GM12878 (cell line): ENCODE results near the gene SPATA9. TPM values are rescaled to one million over a fixed set of nuclear protein-coding genes. Genes with fewer than 3 reads are reported as not detected.
"Not testable (repeated sequence)": the region's sequence is repeated elsewhere in the genome, so short reads cannot be mapped to it uniquely, and the experiment has no call there.

Experiments used
- ATAC-seq: fragments of 200-7000 bp; cut with Tn5 transposase; 3 replicates; pipeline ENCODE4 v1.9.1; 2020; ENCODE audit warnings: mild to moderate bottlenecking, moderate library complexity
- BruUV-seq: library from RNA; stranded (reverse); fragments of 400-500 nt; replicated peaks from 2 replicates; lab custom pipeline; 2021; lab: Mats Ljungman, UMichigan
- CTCF ChIA-PET: fragments of 300-600 bp; sonication (Branson Sonifier 250); formaldehyde crosslinking; extraction: SDS; loops from one replicate; lab custom pipeline; 2021; ENCODE audit warnings: inconsistent platforms; lab: Yijun Ruan, JAX
- POLR2A ChIA-PET: fragments of 350-600 bp; formaldehyde crosslinking; extraction: SDS; loops from one replicate; lab custom pipeline; 2021; ENCODE audit warnings: inconsistent platforms; lab: Charles Lee
- RAD21 ChIA-PET: fragments of 300-600 bp; sonication (Branson Sonifier 250); formaldehyde crosslinking; loops from one replicate; lab custom pipeline; 2023; ENCODE audit warnings: antibody characterized with exemption; ENCODE audit not compliant: unreplicated experiment; lab: Charles Lee
- SMC1A ChIA-PET: fragments of 300-600 bp; sonication (Branson Sonifier 250); formaldehyde crosslinking; loops from one replicate; lab custom pipeline; 2023; ENCODE audit not compliant: unreplicated experiment, uncharacterized antibody; lab: Charles Lee
- DNase-seq: peaks from one replicate; pipeline ENCODE4 v3.0.0-alpha.2; 2011; ENCODE audit warnings: low read depth, low spot score
- FAIRE-seq: peaks from 3 replicates; lab custom pipeline; 2011; peaks lifted over from hg19 to GRCh38; lab: Jason Lieb, UNC
- H2AFZ ChIP-seq: 2 replicates; pipeline ENCODE4 v1.6.0; 2011; ENCODE audit warnings: low read depth, low read length, control low read depth; ENCODE audit not compliant: control insufficient read depth
- H3K27ac ChIP-seq: 2 replicates; pipeline ENCODE4 v1.5.1; 2011; ENCODE audit warnings: control low read depth; ENCODE audit not compliant: control insufficient read depth, insufficient read depth
- H3K27me3 ChIP-seq, 2 experiments: replicated peaks in 1 of 2; 2 replicates each; pipeline versions ENCODE4 v1.6.0 to v1.6.1; 2011; ENCODE audit warnings: low read length in 1 of 2; ENCODE audit not compliant: control insufficient read depth in 2 of 2, insufficient read depth in 2 of 2
- H3K36me3 ChIP-seq, 2 experiments: 2 replicates each; pipeline ENCODE4 v1.5.1; 2011; ENCODE audit warnings: low read length in 1 of 2; ENCODE audit not compliant: control insufficient read depth in 2 of 2, insufficient read depth in 2 of 2
- H3K4me1 ChIP-seq: 2 replicates; pipeline ENCODE4 v1.6.1; 2011; ENCODE audit warnings: mild to moderate bottlenecking, low read length, moderate library complexity, mixed read lengths; ENCODE audit not compliant: control insufficient read depth, insufficient read depth
- H3K4me2 ChIP-seq: 2 replicates; pipeline ENCODE4 v1.6.0; 2011; ENCODE audit warnings: control low read depth; ENCODE audit not compliant: control insufficient read depth, insufficient read depth
- H3K4me3 ChIP-seq: fragments of 200-600 bp; sonication (generic); 2 replicates; pipeline ENCODE4 v1.5.1; 2016
- H3K79me2 ChIP-seq: 2 replicates; pipeline ENCODE4 v1.6.0; 2011; ENCODE audit warnings: low read length; ENCODE audit not compliant: control insufficient read depth, insufficient read depth
- H3K9ac ChIP-seq: 2 replicates; pipeline ENCODE4 v1.8.0; 2011; ENCODE audit warnings: low read length, control low read depth, mixed read lengths; ENCODE audit not compliant: control insufficient read depth, insufficient read depth
- H3K9me3 ChIP-seq: replicated peaks from 3 replicates; pipeline ENCODE4 v1.5.1; 2011; ENCODE audit warnings: mild to moderate bottlenecking, low read length; ENCODE audit not compliant: control insufficient read depth, insufficient read depth
- H4K20me1 ChIP-seq: 2 replicates; pipeline ENCODE4 v1.6.0; 2011; ENCODE audit not compliant: control insufficient read depth, insufficient read depth
- BACH1 ChIP-seq: fragments of 450-650 bp; IDR thresholded peaks from 2 replicates; pipeline ENCODE4 v1.6.1; 2017; ENCODE audit warnings: mild to moderate bottlenecking, borderline replicate concordance
- CHD2 ChIP-seq: IDR thresholded peaks from 2 replicates; pipeline ENCODE4 v1.6.1; 2011; ENCODE audit warnings: low read depth, low read length, improper control_type of control experiment, borderline replicate concordance
- E2F4 ChIP-seq: IDR thresholded peaks from 2 replicates; pipeline ENCODE4 v1.6.1; 2012; ENCODE audit warnings: low read depth, low read length, improper control_type of control experiment
- IRF3 ChIP-seq: fragments of 450-650 bp; IDR thresholded peaks from 2 replicates; pipeline ENCODE4 v1.6.1; 2014; ENCODE audit warnings: mild to moderate bottlenecking
- PAX5 ChIP-seq: IDR thresholded peaks from 2 replicates; pipeline ENCODE4 v1.6.1; 2011; ENCODE audit warnings: low read depth, low read length, borderline replicate concordance
- PKNOX1 ChIP-seq: fragments of 450-650 bp; IDR thresholded peaks from 2 replicates; pipeline ENCODE4 v1.6.1; 2016; ENCODE audit warnings: mild to moderate bottlenecking
- REST ChIP-seq: IDR thresholded peaks from 2 replicates; pipeline ENCODE4 v1.6.1; 2012; ENCODE audit warnings: mild to moderate bottlenecking, low read depth, low read length
- ZNF207 ChIP-seq: fragments of 450-650 bp; IDR thresholded peaks from 2 replicates; pipeline ENCODE4 v1.6.1; 2014; ENCODE audit warnings: antibody characterized with exemption, mild to moderate bottlenecking, borderline replicate concordance
- ZSCAN29 ChIP-seq: fragments of 450-650 bp; IDR thresholded peaks from 2 replicates; pipeline ENCODE4 v1.6.1; 2017; ENCODE audit warnings: mild to moderate bottlenecking, moderate library complexity
- ZZZ3 ChIP-seq: IDR thresholded peaks from 2 replicates; pipeline ENCODE4 v1.6.1; 2011; ENCODE audit warnings: low read depth; ENCODE audit not compliant: control insufficient read depth, insufficient read length
- WGBS: methylation state at CpG from one replicate; pipeline ENCODE4 v1.1.6; 2016; ENCODE audit warnings: low lambda C conversion rate; ENCODE audit not compliant: insufficient replicate concordance, insufficient coverage; ENCODE audit errors: missing lambda C conversion rate; 5-methylcytosine and 5-hydroxymethylcytosine counted together
- in situ Hi-C: fragments of 300-500 bp; cut with MboI; formaldehyde crosslinking; loops from 9 replicates; pipeline ENCODE4 v1.14.3; 2018; ENCODE audit warnings: mixed read lengths
- intact Hi-C: fragments of 100-400 bp; cut with micrococcal nuclease; formaldehyde crosslinking; loops from one replicate; pipeline ENCODE4 v1.14.2; 2022; ENCODE audit not compliant: unreplicated experiment
- polyA plus RNA-seq, 11 experiments: library from polyadenylated mRNA; depleted of rRNA in 4 of 11; unstranded in 6 of 11; stranded (reverse) in 5 of 11; fragments of >200 nt; fragmentation: Nextera tagmentation in 4 of 11; fragmentation: Illumina TruSeq in 1 of 11; extraction: Ambion mirVana in 4 of 11; extraction: Trizol in 1 of 11; gene quantifications; 1 replicate in 1 of 11; 2 replicates in 10 of 11; pipeline versions ENCODE4 v1.2.1 to v1.2.3, GENCODE V29; 2011 to 2016; ENCODE audit warnings: inconsistent platforms in 2 of 11, missing spikeins in 2 of 11, low read depth in 1 of 11
- total RNA-seq, 4 experiments: library from RNA; depleted of rRNA in 3 of 4; stranded (reverse); fragments of >200 nt in 3 of 4; fragmentation: Illumina TruSeq in 1 of 4; extraction: Trizol in 1 of 4; gene quantifications; 2 replicates each; pipeline versions ENCODE4 v1.2.1 to v1.2.3, GENCODE V29; 2013 to 2021

Gene SPATA9
- total and polyA plus RNA-seq, 10 of the 15 experiments (the other 5 are each of a cell fraction or from before 2014, with no cell fraction given), result 0.11 to 0.49 (median 0.16) TPM; not detected in 1

- TF ChIP-seq IRF3 (no peak), BACH1 (no peak), ZZZ3 (no peak), PAX5 (no peak), ZSCAN29 (no peak), REST (no peak), PKNOX1 (no peak), ZNF207 (no peak), E2F4 (no peak), CHD2 (no peak)
- TF ChIP-seq, all 136 proteins: peak for 0
These were observed 49.1 kb downstream of the SPATA9 start (continued) for GRCh38 chr5:95633671-95634070.

- H3K27ac ChIP-seq, FAIRE-seq: not testable (repeated sequence)
These were observed 49.8 kb downstream of the SPATA9 start for GRCh38 chr5:95632942-95633341.

More at GRCh38 chr5:95632942-95633341, 49.8 kb downstream of the SPATA9 start:
- DNase-seq, H3K9ac ChIP-seq, intact Hi-C loops, H2AFZ ChIP-seq, POLR2A ChIA-PET, BruUV-seq, H3K4me3 ChIP-seq, H3K36me3 ChIP-seq, CTCF ChIA-PET, SMC1A ChIA-PET, H3K4me2 ChIP-seq, in situ Hi-C loops, RAD21 ChIA-PET, H3K4me1 ChIP-seq, H3K79me2 ChIP-seq, ATAC-seq, H3K9me3 ChIP-seq, H4K20me1 ChIP-seq, H3K27me3 ChIP-seq: not testable (repeated sequence)
- WGBS, result 100% methylated on average over 1 of the region's 2 CpGs
